Naive B cell (primary cell): ENCODE results near the gene MGMT. TPM values are rescaled to one million over a fixed set of nuclear protein-coding genes. Genes with fewer than 3 reads are reported as not detected.

Source experiments
- ATAC-seq, 2 donors: fragments of 150-1000 bp; cut with Tn5 transposase; 2 replicates each; pipeline ENCODE4 v1.10.0; 2021; ENCODE audit warnings: low read depth in 2 of 2, mild to moderate bottlenecking in 2 of 2, moderate library complexity in 2 of 2
- DNase-seq: peaks from one replicate; pipeline ENCODE4 v3.0.0; 2022
- H3K27ac Mint-ChIP-seq, 6 donors: one replicate each; pipeline ENCODE4 v1.8.0; 2020 to 2022; ENCODE audit warnings: mild to moderate bottlenecking in 6 of 6, mixed read lengths in 6 of 6, moderate library complexity in 5 of 6, inconsistent platforms in 2 of 6
- H3K27me3 Mint-ChIP-seq, 3 donors: one replicate each; pipeline ENCODE4 v1.8.0; 2021 to 2022; ENCODE audit warnings: mixed read lengths in 3 of 3, mild to moderate bottlenecking in 1 of 3
- H3K36me3 Mint-ChIP-seq, 2 donors: one replicate each; pipeline ENCODE4 v1.8.0; 2020 to 2022; ENCODE audit warnings: mixed read lengths in 2 of 2, inconsistent platforms in 1 of 2, mild to moderate bottlenecking in 1 of 2
- H3K4me1 Mint-ChIP-seq, 3 donors: one replicate each; pipeline ENCODE4 v1.8.0; 2020 to 2022; ENCODE audit warnings: mixed read lengths in 3 of 3, inconsistent platforms in 1 of 3, mild to moderate bottlenecking in 1 of 3, moderate library complexity in 1 of 3
- H3K4me3 Mint-ChIP-seq, 8 donors: one replicate each; pipeline ENCODE4 v1.8.0; 2020 to 2022; ENCODE audit warnings: mild to moderate bottlenecking in 8 of 8, mixed read lengths in 8 of 8, moderate library complexity in 8 of 8, inconsistent platforms in 2 of 8
- H3K9me3 Mint-ChIP-seq, 7 donors: one replicate each; pipeline ENCODE4 v1.8.0; 2020 to 2022; ENCODE audit warnings: mixed read lengths in 7 of 7, mild to moderate bottlenecking in 5 of 7, inconsistent platforms in 2 of 7, moderate library complexity in 1 of 7
- polyA plus RNA-seq, 6 donors: library from polyadenylated mRNA; unstranded; fragments of 300-500 nt; fragmentation: Illumina TruSeq; gene quantifications; one replicate each; pipeline ENCODE4 v1.2.3, GENCODE V29; 2021; ENCODE audit warnings: low read depth in 6 of 6

Gene MGMT
- polyA plus RNA-seq, 6 donors from 2014 or later: 29.3 to 46.2 (median 38.2) TPM

DNA sequence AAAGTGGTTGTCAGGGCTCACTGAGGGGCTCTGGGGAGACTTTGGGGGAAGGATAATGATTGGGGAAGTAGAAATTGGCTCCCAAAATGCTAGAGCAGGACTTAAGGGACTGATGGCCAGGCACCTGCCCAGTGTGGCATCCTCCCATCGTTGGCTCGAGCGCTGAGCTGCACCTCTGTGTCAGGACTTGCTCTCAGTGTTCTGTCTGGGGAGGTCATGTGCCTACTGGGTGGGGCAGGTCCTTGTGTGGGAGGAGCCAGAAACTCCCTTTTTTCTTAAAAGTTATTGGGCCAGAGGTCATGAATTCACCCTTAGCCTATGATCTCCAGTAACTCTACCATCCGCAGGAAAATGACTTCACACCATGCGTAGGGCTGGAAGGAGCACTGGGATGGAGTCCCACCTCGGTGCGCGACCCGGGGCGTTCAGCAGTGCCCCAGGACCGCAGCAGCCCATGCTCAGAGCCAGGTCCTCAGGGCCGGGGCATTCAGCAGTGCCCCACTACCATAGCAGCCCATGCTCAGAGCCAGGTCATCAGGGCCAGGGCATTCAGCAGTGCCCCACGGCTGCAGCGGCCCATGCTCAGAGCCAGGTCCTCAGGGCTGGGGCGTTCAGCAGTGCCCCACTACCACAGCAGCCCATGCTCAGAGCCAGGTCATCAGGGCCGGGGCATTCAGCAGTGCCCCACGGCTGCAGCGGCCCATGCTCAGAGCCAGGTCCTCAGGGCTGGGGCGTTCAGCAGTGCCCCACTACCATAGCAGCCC, 275.1 kb downstream of the MGMT start:
- Mint-ChIP-seq H3K36me3 (peaks cover 22 to 27% of the 10 kb centered on the region in 2 donors), H3K4me3 (no peak overlapping the region), H3K9me3 (peaks cover 4 to 33% (median 18%) of the 10 kb centered on the region in 7 donors), H3K27me3 (no peaks in the 10 kb centered on the region), H3K27ac (no peak overlapping the region), H3K4me1 (peaks cover 6 to 21% (median 18%) of the 10 kb centered on the region in 3 donors)
- DNase-seq: no peak
- ATAC-seq: no peak

DNA sequence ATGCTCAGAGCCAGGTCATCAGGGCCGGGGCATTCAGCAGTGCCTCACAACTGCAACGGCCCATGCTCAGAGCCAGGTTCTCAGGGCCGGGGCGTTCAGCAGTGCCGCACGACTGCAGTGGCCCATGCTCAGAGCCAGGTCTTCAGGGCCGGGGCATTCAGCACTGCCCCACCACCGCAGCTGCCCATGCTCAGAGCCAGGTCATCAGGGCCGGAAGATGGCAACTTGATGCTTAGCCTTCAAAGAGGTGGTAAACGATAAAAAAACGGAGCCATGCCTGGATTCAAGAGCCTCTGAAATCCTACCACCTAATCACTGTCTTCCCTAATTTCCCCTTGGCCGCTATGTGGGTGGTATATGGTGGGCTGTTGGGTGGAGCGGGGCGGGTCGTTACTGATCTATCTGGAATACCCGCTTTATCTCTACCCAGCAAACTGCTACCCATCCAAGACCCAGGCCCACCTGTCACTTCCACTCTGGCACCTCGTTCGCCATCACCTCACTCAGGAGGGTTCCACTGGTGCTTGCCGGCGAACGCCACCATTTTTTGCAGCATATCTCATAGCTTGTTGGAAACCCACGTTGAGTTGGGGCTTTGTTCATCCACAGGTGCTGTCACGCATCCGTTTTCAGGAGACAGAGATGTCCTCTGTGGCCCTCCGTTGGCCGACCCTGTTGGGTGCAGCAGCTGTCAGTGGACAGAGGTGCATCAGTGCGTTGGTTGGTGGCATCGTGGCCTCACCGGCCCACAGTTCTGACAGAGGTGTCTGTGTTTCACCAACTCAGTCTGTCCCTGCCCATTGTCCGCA, 275.9 kb downstream of the MGMT start:
- no peak overlapping the region for H3K4me3 Mint-ChIP-seq

DNA sequence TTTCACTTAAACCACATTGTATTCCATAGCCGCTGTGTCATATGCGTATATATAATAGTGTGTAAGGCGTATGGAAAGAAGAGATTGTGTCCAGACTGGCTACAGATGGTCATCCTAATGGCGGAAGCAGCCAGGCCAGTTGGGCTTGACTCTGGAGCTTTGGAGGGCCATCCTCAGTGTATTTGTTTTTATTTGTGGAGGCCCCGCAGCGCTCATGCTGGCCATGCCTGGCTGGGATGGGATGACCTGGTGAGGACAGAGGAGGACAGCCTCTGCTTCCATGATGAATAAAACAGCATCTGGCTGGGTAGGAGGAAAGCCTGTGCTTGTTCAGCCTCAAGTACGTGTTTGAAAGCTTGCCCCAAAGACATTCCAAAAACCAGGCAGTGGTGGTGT, 276.7 kb downstream of the MGMT start:
- Mint-ChIP-seq H3K27ac (no peak overlapping the region), H3K27me3 (no peaks in the 10 kb centered on the region), H3K4me3 (no peak overlapping the region), H3K4me1 (peaks cover 6 to 14% (median 12%) of the 10 kb centered on the region in 3 donors), H3K36me3 (peaks cover 34 to 41% of the 10 kb centered on the region in 2 donors), H3K9me3 (peaks cover 11 to 43% (median 32%) of the 10 kb centered on the region in 7 donors)
- ATAC-seq (no peak), DNase-seq (no peak)

More for the DNA sequence above, 275.9 kb downstream of the MGMT start:
- Mint-ChIP-seq H3K36me3 (peaks cover 27 to 33% of the 10 kb centered on the region in 2 donors), H3K4me1 (peaks cover 6 to 21% (median 18%) of the 10 kb centered on the region in 3 donors), H3K9me3 (peaks cover 4 to 41% (median 26%) of the 10 kb centered on the region in 7 donors), H3K27ac (no peak overlapping the region), H3K27me3 (no peaks in the 10 kb centered on the region)
- ATAC-seq (no peak), DNase-seq (no peak)

DNA sequence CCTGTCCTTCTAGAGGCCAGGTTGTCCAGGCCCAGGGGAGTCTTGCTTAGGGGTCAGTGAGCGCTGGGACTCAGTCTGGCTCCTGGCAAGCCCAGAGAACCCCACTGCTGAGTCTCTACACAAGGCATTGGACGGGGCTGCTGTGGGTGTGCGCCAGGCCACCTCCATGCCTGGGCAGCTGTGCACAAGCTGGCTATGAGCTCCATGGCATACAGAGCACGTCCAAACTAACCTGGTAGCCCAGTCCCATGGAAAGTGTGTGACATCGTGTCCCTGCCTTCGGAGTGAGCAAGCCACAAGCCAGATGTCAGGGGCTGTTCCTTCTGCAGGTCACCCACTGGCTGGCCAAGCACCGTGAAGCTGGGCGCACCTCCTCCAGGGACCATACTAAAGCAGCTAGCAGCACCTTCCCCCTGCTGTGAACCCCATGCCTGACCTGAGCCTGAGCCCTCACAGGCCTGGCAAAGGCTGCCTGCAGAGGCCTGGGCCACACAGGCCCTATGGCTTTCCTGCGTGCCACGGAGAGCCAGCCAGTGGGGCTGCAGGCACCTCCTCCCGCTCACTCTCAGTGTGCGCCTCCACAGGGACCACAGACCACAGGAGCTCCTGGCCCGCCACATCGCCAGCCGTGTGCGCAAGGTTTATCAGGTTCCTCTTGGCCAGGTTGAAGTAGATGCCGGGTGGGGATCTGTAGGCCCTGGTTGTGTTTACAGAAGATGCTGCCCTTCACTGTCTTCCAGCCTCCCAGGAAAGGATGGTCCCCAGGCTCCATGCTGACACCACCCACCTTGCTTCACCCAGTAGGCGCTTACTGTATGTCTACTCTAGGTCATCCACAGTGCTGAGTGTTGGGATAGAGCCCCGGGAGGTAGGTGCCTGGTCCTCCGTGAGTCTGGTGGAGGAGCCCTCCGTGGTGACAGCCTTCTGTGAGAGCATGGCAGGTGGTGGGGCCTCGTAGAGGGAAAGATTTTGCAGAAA, 277.4 kb downstream of the MGMT start:
- peaks cover under 1 to 7% (median 5%) of the 10 kb centered on the region in 3 donors for H3K4me1 Mint-ChIP-seq
- peak overlapping the region in 1 of 8 donors; percentile 59 for H3K4me3 Mint-ChIP-seq
- H3K27me3 Mint-ChIP-seq: no peaks in the 10 kb centered on the region
- ATAC-seq: no peak
- peaks cover 36 to 43% of the 10 kb centered on the region in 2 donors for H3K36me3 Mint-ChIP-seq
- no peak for DNase-seq
- no peak overlapping the region for H3K27ac Mint-ChIP-seq
- peaks cover 17 to 44% (median 35%) of the 10 kb centered on the region in 7 donors for H3K9me3 Mint-ChIP-seq

DNA sequence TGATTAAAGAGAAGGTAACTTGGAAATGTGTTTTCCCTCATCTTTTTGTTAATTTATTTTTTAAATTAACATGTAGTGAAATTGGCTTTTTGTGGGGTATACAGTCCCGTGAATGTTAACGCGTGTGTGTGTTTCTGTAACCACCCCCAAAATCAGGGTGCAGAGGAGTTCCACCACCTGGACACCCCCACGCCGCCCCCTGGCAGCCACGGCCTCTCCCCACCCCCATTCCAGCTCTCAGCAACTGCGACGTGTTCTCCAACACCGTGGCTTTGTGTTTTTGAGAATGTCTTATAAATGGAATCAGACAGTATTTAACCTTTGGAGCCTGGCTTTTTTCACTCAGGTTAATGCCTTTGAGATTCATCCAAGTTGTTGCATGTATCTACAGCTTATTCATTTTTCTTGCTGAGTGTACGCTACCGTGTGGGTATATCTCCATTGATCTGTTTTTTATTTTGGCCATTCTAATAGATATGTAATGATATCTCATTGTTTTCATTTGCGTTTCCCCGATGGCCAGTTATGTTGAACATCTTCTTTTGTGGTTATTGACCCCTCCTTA, 278.2 kb downstream of the MGMT start:
- H3K27ac Mint-ChIP-seq: no peak overlapping the region
- ATAC-seq (no peak), DNase-seq (no peak)
- H3K4me1 Mint-ChIP-seq: no peaks in the 10 kb centered on the region
- H3K36me3 Mint-ChIP-seq: peaks cover 36 to 48% of the 10 kb centered on the region in 2 donors
- peaks cover 17 to 51% (median 40%) of the 10 kb centered on the region in 7 donors for H3K9me3 Mint-ChIP-seq
- no peaks in the 10 kb centered on the region for H3K27me3 Mint-ChIP-seq
- no peak overlapping the region for H3K4me3 Mint-ChIP-seq

DNA sequence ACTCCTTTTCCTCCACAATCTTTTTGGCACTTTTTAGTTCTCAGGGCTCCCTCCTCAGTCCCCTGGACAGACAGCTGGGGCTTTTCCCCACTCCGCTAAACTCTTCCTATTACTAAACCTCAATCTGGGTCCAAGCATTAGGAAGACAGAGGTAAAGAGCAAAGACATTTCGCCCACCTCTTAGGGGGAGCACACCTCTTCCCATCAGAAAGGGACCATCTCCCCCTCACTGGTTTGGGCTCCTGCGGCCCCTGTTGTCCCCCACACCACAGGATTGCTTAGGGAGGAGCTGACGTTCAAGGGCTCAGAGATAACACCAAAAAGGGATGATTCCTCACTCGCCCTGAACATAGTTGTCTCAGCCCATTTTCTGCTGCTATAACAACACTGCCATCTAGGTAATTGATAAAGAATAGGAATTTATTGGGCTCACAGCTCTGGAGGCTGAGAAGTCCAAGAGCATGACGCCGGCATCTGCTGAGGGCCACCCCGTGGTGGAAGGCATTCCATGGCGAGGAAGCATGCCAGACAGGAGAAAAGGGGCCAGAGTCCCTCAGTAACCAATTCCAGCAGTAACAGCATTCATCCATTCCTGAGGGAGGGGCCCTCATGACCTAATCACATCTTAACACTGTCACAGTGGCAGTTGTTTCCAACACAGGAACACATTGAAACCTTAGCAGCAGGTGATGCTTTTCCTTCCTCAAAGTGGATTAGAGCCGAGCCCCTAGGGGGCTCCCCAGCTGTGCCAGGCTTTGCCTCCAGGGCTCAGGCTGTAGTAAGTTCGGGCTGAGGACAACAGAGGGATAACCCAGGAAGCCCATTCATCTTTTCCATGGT, 287.4 kb downstream of the MGMT start:
- peaks cover 18 to 51% (median 40%) of the 10 kb centered on the region in 7 donors for H3K9me3 Mint-ChIP-seq
- peaks cover 7 to 22% (median 18%) of the 10 kb centered on the region in 3 donors for H3K4me1 Mint-ChIP-seq
- H3K27me3 Mint-ChIP-seq: no peaks in the 10 kb centered on the region
- peaks cover 40 to 60% of the 10 kb centered on the region in 2 donors for H3K36me3 Mint-ChIP-seq
- ATAC-seq (no peak), DNase-seq (no peak)
- peak overlapping the region in 1 of 8 donors; percentile 10 for H3K4me3 Mint-ChIP-seq
- H3K27ac Mint-ChIP-seq: no peak overlapping the region

DNA sequence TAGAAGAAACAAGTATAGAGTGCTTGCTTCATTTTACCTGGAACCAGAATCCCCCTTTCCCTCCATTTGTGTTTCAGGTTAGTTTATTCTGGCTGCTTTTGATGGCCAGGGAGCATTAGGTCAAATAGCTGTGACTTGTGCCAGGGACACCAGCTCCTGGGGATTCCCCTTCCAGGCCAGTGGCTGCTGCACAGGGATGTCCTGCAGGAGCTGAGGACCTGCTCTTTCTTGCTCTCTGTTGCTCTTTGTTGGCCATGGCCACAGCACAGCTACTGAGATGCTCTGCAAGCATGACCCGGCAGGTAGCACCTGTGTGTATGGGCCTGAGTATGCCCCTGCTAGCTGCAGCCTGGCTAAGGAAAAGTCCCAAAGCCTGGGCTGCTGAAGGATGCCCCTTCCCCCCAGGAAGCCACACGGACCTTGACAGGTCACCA, 288.1 kb downstream of the MGMT start:
- H3K4me3 Mint-ChIP-seq: peak overlapping the region in 1 of 8 donors; percentile 35
- peaks cover 40 to 56% of the 10 kb centered on the region in 2 donors for H3K36me3 Mint-ChIP-seq
- no peaks in the 10 kb centered on the region for H3K27me3 Mint-ChIP-seq
- no peak for DNase-seq
- peaks cover 7 to 22% (median 18%) of the 10 kb centered on the region in 3 donors for H3K4me1 Mint-ChIP-seq
- H3K27ac Mint-ChIP-seq: no peak overlapping the region
- no peak for ATAC-seq
- peaks cover 18 to 44% (median 36%) of the 10 kb centered on the region in 7 donors for H3K9me3 Mint-ChIP-seq

DNA sequence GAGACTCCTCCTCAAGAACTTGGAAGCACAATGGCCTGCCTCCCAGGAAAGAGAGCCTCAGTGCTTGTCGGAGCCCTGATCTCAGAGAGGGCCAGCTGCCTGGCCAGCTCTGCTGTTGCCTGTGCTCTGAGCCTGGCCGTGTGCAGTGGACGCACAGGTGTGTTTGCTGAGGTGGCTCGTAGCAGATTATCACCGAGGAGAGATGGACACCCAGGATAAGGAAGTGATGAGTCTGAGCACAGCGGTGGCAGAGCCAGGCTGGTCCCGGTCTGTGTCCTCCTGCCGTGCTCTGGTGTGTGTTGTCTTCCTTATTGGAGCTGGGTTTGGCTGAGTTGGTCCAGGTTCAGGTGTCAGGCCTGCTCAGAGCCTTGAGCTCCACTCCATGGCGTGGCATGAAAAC, 288.6 kb downstream of the MGMT start:
- peak overlapping the region in 2 of 8 donors; percentile 28 to 35 for H3K4me3 Mint-ChIP-seq
- peaks cover 18 to 41% (median 34%) of the 10 kb centered on the region in 7 donors for H3K9me3 Mint-ChIP-seq
- DNase-seq (no peak), ATAC-seq (no peak)
- H3K4me1 Mint-ChIP-seq: peaks cover 7 to 22% (median 18%) of the 10 kb centered on the region in 3 donors
- peaks cover 39 to 56% of the 10 kb centered on the region in 2 donors for H3K36me3 Mint-ChIP-seq
- H3K27me3 Mint-ChIP-seq: no peaks in the 10 kb centered on the region
- peak overlapping the region in 1 of 6 donors; percentile 80 for H3K27ac Mint-ChIP-seq

DNA sequence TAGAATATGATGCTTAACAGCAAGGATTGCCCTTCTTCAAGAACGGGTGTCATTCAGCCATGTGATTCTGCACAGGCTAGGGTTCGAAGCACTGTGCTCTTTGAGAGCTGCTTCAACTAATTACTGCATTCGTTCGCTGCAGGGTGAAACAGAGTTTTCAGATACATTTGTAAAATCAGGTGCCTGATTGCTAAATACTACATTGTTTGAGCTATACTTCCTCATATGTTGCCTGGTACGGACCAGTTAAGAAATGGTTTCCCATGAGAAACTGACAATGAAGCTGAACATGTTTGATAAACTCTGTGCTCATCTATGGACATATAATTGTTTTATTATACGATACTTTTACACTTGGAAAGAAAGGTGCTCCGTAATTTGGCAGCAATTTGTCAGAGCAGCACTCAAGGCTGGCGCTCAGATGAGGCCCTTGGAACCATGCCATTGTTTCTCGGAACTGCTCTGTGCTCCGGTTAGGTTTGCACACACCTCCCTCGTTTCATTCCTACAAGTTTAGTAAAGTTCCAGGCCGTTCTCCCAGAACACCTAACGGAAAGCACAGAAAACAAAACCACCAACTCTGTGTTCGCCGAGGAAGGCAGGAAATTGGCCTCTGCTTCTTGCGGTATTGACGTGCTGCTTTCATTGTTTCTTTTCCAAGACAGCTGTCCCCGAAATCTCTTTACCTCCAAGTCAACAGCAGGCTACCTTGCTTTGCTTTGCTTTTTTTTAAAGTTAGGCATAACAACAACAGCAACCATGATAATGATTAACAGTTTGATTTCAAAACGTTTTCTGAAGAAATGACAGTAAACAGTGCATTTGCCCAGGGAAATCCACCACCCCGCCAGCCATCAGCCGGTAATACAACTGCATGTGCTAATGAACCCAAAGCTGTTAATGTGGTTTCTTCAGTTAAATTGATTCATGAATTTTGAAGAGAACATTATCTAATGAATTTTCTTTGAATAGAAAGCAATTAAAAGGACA, 290.2 kb downstream of the MGMT start:
- Mint-ChIP-seq H3K36me3 (peaks cover 35 to 51% of the 10 kb centered on the region in 2 donors), H3K4me1 (peaks cover 7 to 22% (median 18%) of the 10 kb centered on the region in 3 donors), H3K4me3 (peak overlapping the region in 5 of 8 donors; percentile 9 to 63 (median 48)), H3K27me3 (no peaks in the 10 kb centered on the region), H3K9me3 (peaks cover 10 to 25% (median 21%) of the 10 kb centered on the region in 7 donors), H3K27ac (peak overlapping the region in 1 of 6 donors; percentile 70)
- no peak for DNase-seq
- ATAC-seq: no peak

DNA sequence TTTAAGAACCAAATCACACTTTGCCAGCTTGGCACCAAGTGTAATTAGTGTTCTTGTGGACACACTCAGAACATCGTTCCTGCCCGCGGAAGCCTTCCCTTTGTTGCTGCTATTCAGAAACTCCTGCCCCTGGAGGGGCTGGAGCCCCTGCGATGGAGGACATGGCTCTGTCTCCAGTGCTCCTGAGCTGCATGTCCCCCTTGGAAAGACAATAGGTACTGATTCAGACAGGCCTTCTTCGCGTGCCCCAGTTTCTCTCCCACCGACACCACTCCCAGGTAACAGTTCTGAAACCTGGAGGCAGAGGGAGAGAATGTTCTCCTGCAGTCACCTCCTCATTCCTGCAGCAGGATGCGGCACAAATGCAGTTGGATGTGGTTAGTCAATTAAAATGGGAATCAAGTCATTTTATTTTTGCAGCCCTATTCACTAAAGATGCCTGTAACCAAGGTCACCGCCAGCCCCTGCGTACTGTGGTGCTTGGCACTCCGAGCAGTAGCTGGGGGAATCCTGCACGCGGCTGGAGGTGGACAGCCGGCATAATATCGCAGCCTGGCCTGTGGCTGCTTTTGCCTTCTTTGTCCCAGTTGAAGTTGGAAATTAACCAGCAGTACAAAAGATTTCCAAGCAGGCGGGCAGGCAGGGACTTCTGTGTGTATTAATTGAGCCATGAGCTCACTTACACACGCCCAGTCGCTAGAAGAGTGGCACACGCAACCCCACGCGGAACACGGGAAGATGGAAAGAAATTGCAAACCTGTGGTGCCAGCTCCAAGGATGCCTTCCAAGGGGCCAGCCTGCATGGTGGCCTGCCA, 291.4 kb downstream of the MGMT start:
- no peak overlapping the region for H3K27ac Mint-ChIP-seq
- H3K36me3 Mint-ChIP-seq: peaks cover 25 to 40% of the 10 kb centered on the region in 2 donors
- H3K9me3 Mint-ChIP-seq: peaks cover 1 to 16% (median 9%) of the 10 kb centered on the region in 7 donors
- DNase-seq (no peak), ATAC-seq (no peak)
- H3K27me3 Mint-ChIP-seq: no peaks in the 10 kb centered on the region
- H3K4me3 Mint-ChIP-seq: no peak overlapping the region
- H3K4me1 Mint-ChIP-seq: peaks cover 7 to 22% (median 18%) of the 10 kb centered on the region in 3 donors
